ENCODE data around the gene ORAI3. TPM values are rescaled to one million over a fixed set of nuclear protein-coding genes. Genes with fewer than 3 reads are reported as not detected.

The ORAI3 gene
- total and polyA plus RNA-seq, 2 of the 13 experiments (the other 11 are each of a cell fraction or from before 2014, with no cell fraction given), result 11.4 to 32.0 TPM

DNA sequence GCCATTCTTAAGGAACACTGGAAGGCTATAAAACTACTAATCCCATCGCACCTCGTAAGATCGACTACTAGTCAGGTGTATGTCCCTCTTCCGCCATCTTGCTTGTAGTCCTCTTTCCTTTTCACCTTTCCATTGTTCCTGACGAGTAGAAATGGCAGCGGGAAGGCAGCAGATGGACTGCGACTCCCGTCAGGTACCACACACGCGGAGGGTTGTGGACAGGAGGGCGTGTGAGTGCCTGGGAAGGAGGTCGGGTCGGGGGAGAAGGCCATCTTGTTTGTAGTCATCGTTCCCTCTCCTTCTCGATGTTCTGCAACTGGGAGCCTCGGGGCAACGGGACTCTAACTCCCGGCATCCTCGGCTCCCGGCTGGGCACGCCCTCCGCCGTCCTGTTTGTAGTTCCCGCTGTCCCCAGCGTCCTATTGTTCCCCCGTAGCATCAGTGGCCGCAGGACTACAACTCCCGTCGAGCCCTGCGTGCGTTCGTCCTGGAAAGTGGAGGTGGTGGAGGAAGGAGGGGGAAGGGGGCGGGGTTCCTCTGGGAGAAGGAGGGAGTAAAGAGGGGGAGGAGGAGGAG lies 25.8 kb upstream of the ORAI3 start (continued):
- TF ChIP-seq, protein P1, sequence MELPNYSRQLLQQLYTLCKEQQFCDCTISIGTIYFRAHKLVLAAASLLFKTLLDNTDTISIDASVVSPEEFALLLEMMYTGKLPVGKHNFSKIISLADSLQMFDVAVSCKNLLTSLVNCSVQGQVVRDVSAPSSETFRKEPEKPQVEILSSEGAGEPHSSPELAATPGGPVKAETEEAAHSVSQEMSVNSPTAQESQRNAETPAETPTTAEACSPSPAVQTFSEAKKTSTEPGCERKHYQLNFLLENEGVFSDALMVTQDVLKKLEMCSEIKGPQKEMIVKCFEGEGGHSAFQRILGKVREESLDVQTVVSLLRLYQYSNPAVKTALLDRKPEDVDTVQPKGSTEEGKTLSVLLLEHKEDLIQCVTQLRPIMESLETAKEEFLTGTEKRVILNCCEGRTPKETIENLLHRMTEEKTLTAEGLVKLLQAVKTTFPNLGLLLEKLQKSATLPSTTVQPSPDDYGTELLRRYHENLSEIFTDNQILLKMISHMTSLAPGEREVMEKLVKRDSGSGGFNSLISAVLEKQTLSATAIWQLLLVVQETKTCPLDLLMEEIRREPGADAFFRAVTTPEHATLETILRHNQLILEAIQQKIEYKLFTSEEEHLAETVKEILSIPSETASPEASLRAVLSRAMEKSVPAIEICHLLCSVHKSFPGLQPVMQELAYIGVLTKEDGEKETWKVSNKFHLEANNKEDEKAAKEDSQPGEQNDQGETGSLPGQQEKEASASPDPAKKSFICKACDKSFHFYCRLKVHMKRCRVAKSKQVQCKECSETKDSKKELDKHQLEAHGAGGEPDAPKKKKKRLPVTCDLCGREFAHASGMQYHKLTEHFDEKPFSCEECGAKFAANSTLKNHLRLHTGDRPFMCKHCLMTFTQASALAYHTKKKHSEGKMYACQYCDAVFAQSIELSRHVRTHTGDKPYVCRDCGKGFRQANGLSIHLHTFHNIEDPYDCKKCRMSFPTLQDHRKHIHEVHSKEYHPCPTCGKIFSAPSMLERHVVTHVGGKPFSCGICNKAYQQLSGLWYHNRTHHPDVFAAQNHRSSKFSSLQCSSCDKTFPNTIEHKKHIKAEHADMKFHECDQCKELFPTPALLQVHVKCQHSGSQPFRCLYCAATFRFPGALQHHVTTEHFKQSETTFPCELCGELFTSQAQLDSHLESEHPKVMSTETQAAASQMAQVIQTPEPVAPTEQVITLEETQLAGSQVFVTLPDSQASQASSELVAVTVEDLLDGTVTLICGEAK (IDR thresholded peaks at IDR 0.05), result no peak
- TF ChIP-seq, protein P1 (CRISPR knock-in tag; IDR thresholded peaks at IDR 0.05), result no peak
- TF ChIP-seq ZNF782 (CRISPR knock-in tag; IDR thresholded peaks at IDR 0.05; ENCODE audit: borderline replicate concordance) (no peak; the same call in 1 of the 2 replicates), MEF2D (CRISPR knock-in tag; IDR thresholded peaks at IDR 0.05) (peak; percentile 39; the same call in 1 of the 2 replicates), FOXC1 (CRISPR knock-in tag; IDR thresholded peaks at IDR 0.05; ENCODE audit: borderline replicate concordance) (peak; percentile 91; the same call in 1 of the 2 replicates), NFE2L2 (IDR thresholded peaks at IDR 0.05; ENCODE audit: low read length) (no peak), JARID2 (CRISPR knock-in tag; IDR thresholded peaks at IDR 0.05; ENCODE audit: insufficient replicate concordance) (no peak), PRPF4 (IDR thresholded peaks at IDR 0.05; ENCODE audit: low read depth, low read length, poor library complexity, severe bottlenecking) (no peak)
- TF ChIP-seq, protein P2, sequence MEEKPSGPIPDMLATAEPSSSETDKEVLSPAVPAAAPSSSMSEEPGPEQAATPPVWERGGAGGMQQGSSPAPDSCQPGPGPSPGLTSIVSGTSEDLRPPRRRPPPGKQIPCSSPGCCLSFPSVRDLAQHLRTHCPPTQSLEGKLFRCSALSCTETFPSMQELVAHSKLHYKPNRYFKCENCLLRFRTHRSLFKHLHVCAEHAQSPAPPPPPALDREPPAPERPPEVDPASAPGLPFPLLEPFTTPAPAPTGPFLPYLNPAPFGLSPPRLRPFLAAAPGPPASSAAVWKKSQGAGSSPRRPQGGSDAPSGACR (CRISPR knock-in tag; IDR thresholded peaks at IDR 0.05), result peak; percentile 55; the same call in 1 of the 2 replicates
- TF ChIP-seq, protein P3, sequence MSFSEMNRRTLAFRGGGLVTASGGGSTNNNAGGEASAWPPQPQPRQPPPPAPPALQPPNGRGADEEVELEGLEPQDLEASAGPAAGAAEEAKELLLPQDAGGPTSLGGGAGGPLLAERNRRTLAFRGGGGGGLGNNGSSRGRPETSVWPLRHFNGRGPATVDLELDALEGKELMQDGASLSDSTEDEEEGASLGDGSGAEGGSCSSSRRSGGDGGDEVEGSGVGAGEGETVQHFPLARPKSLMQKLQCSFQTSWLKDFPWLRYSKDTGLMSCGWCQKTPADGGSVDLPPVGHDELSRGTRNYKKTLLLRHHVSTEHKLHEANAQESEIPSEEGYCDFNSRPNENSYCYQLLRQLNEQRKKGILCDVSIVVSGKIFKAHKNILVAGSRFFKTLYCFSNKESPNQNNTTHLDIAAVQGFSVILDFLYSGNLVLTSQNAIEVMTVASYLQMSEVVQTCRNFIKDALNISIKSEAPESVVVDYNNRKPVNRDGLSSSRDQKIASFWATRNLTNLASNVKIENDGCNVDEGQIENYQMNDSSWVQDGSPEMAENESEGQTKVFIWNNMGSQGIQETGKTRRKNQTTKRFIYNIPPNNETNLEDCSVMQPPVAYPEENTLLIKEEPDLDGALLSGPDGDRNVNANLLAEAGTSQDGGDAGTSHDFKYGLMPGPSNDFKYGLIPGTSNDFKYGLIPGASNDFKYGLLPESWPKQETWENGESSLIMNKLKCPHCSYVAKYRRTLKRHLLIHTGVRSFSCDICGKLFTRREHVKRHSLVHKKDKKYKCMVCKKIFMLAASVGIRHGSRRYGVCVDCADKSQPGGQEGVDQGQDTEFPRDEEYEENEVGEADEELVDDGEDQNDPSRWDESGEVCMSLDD (CRISPR knock-in tag; IDR thresholded peaks at IDR 0.05; ENCODE audit: borderline replicate concordance), result no peak
- TF ChIP-seq, protein P4, sequence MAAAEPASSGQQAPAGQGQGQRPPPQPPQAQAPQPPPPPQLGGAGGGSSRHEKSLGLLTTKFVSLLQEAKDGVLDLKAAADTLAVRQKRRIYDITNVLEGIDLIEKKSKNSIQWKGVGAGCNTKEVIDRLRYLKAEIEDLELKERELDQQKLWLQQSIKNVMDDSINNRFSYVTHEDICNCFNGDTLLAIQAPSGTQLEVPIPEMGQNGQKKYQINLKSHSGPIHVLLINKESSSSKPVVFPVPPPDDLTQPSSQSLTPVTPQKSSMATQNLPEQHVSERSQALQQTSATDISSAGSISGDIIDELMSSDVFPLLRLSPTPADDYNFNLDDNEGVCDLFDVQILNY (CRISPR knock-in tag; conservative IDR thresholded peaks at IDR 0.05), result no peak; the same call in 1 of the 2 replicates
